NCI-H1694 treated with DMSO at 0.1 percent for 48 hours (cell line): ENCODE data around the gene SFTA2.

Experiments used
- DNase-seq: peaks from one replicate; lab custom pipeline; 2025; lab: John Stamatoyannopoulos, UW

SFTA2 gene

GRCh38 chr6:30889921-30890645 is 41.9 kb downstream of the SFTA2 start:
- DNase-seq: no peak

DNA sequence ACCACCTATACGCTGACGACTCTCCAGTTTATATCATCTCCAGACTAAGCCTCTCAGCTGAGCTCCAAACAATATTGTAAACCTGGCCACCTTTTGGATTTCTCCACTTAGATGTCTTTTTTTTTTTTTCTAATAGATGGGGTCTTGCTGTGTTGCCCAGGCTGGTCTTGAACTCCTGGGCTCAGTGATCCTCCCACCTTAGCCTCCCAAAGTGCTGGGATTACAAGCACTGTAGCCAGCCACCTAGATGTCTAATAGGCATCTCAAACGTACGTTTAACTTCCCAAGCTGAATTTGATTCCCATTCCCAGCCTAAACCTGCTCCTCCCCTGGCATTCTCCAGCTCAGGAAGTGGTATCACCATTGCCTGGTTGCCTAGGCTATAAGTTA is 42.5 kb downstream of the SFTA2 start:
- no peak for DNase-seq

DNA sequence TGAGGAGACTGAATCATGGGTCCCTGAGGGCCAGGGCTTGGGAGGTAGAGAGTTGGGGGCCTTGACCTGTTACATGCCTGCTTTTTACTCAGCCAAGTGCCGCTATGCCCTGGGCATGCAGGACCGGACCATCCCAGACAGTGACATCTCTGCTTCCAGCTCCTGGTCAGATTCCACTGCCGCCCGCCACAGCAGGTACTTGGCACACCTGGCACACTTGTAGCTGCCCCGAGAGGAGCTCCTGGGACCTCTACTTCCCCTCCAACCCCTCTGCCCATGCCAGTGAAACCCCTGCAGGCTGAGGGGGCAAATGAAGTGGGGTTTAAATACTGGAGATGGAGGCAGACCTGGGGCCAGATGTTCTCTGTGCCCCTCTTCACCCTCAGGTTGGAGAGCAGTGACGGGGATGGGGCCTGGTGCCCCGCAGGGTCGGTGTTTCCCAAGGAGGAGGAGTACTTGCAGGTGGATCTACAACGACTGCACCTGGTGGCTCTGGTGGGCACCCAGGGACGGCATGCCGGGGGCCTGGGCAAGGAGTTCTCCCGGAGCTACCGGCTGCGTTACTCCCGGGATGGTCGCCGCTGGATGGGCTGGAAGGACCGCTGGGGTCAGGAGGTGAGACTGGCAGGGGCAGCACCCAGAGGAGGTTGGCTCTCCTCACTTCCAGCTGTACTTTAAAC is 43.0 kb downstream of the SFTA2 start:
- DNase-seq: no peak

- DNase-seq: no peak
These were observed 43.8 kb downstream of the SFTA2 start for GRCh38 chr6:30887901-30888815.

DNA sequence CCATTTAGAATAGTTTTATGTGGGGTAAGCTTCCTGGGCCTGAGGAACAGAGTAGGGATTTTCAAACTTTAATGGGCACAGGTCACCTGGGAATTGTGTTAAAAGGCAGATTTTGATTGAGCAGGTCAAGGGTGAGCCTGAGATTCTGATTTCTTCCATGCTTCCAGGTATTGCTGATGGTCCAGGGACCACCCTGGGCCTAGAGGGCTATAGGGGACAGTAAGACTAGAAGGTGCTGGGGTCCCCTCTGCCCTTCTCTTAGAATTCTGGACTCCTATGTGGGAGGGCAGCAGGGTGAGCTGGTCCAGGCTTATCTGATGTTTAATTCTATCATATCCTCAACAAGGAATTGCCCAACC is 45.1 kb downstream of the SFTA2 start:
- no peak for DNase-seq

- DNase-seq: peak; percentile 14
These were observed 45.7 kb downstream of the SFTA2 start for GRCh38 chr6:30885999-30886896.

- no peak for DNase-seq
These were observed 46.4 kb downstream of the SFTA2 start for GRCh38 chr6:30885481-30885998.

GRCh38 chr6:30884521-30885480 is 47.2 kb downstream of the SFTA2 start:
- DNase-seq: no peak

DNA sequence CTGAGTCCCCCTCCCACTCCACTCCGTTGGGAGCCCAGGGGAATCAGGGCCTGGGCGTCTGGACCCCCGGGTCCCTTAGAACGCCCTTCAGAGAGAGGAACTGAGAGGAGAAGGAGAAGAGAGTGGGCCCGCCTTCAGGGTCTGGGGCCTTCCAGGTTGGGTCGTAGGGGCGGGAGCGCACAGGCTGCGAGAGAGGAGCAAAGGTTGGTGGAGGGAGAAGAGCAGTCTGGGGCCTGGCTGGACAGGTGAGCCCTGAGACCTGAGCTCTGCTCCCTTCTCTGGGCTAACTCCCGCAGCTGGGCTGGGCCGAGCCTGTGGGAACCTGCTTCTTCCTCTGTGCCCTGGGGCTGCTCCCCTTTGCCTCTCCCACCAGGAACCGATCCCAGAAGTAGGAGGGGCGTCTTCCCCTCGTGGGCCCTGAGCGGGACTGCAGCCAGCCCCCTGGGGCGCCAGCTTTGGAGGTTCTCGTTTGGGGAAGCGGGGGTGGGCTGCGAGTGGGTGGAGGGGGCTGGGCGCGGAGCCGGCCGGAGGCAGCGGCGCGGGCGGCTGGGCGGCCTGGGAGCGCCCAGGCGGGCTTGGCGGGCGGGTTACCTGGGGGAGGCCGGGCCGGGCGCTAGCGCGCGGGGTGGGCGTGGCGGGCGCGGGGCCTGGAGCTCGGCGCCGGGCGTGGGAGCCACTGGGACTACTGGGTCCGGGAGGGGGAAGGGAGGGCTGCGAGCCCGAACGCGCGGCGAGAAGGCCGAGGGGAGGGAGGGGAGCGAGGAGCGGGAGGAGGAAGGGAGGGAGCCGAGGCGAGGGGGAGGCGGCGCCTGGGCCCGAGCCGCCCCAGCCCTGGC is 48.1 kb downstream of the SFTA2 start, which contains the start of gene DDR1:
TSS of gene DDR1 (plus strand) at position 835 of the 836 bp plus-strand sequence. CDS start 4,211 bp downstream, outside the sequence.
- peak; percentile 20 for DNase-seq

DNA sequence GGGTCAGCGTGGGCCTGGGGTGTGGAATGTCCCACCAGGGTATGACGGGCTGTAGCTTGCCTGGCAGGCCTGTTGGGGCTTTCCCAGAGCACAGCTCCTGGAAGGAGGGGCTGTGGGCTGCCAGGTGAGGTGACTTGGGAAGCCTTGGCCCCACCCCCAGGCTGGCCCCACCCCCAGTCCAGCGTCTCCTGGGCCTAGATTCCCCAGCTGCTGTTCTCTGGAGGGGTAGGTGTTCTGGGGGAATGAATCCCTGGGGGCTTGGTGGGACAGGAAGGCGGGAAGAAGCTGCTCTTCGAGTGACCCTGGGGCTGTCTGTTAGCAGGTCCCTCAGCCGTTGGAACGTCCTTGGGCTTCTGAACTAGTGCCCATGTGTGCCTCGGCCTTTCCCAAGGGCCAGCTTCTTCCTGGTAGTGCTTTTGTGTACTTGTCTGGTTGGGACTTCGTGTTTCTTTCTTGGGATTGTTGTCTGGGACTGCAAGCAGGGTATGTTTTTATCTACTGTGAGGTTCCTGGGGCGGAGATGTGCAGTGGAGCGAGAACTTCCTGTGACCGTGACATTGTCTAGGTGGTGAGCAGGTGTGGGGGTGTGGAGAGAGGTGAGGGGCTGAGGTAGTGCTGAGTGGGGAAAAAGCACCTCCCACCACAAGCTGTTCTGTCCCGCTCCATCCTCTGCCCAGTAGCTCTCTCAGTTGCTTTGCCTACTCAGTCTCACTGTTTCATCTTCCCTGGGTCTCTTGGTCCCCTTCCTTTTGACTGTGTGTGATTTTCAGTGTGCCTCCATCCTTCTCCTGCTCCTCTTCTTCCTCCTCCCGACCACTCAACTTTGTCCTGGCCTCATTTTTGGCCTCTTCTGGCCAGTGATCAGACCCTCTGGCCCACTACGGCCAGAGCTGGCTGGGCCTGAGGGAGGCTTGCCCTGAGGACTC is 48.9 kb downstream of the SFTA2 start:
- DNase-seq: no peak

DNA sequence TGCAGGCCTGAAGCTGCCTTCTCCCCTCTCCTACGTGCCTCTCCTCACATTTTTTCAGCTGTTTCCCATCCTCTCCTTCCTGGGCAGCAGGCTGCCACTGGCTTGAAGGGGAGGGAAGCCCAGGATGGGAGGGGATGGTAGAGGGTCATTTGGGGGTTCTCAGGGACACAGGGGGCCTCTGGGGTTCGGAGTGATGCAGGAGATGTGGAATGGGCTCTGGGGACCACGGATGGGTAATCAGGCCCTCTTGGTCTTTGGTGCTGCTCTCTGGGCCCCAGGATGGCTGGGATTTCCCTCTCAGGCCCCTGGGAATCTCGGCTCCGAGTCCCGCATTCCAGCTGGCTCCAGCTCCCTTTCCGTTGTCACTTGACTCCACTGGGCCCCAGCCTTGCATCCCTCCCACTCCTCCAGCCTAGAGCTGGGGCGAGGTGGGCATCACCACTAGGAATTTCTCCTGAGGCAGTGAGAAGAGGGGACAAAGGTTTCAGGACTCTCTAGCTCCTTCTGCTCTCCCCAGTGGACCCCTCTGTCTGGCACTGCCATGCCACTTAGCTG is 49.7 kb downstream of the SFTA2 start:
- no peak for DNase-seq

- no peak for DNase-seq
These were observed 50.4 kb downstream of the SFTA2 start for GRCh38 chr6:30881392-30882203.
